Measurements from ENCODE around the gene SPDYE2.
"Not testable (repeated sequence)": the region's sequence is repeated elsewhere in the genome, so short reads cannot be mapped to it uniquely, and the experiment has no call there.

- not testable (repeated sequence) for TF ChIP-seq CTCF, POLR2A (IDR thresholded peaks at IDR 0.05)
Measured at GRCh38 chr7:102516951-102517350, 34.1 kb upstream of the SPDYE2 start.

All from testis (tissue), 2 donors.